ENCODE data around the gene CLOCK. TPM values are rescaled to one million over a fixed set of nuclear protein-coding genes. Genes with fewer than 3 reads are reported as not detected.

The CLOCK gene
- total and polyA plus RNA-seq, 7 donors = 5.9 to 54.1 (median 23.5) TPM

DNA sequence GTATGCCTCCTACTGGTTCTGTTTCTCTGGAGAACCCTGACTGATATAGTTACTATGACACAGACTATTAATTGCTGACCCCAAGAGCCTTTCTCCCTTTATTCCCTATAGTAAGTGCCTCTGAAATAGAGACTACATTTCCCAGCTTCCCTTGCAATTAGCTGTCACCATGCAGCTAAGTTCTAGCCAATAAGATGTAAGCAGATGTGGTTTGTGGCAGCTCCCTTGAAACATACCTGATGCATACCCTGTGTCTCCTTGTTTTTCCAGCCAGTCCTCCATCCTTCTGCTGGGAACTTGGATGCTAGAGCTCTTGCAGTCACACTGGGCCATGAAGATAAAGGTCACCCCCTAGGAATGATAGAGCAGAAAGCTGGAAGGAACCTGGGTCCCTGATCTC is 160.6 kb downstream of the CLOCK start:
- no peak overlapping the region for H3K4me3 ChIP-seq
- H3K36me3 ChIP-seq (ENCODE audit: insufficient read depth in 1 of 2, low read depth in 1 of 2) = no peaks in the 10 kb centered on the region
- no peak overlapping the region for H3K27ac ChIP-seq
- H3K9me3 ChIP-seq = no peaks in the 10 kb centered on the region
- DNase-seq (no peak), ATAC-seq (no peak)
- intact Hi-C loops (cut with DNase I) = no loop called here
- H3K27me3 ChIP-seq (ENCODE audit: insufficient read depth in 3 of 3, low read length in 2 of 3) = no peaks in the 10 kb centered on the region
- TF ChIP-seq, protein P1, sequence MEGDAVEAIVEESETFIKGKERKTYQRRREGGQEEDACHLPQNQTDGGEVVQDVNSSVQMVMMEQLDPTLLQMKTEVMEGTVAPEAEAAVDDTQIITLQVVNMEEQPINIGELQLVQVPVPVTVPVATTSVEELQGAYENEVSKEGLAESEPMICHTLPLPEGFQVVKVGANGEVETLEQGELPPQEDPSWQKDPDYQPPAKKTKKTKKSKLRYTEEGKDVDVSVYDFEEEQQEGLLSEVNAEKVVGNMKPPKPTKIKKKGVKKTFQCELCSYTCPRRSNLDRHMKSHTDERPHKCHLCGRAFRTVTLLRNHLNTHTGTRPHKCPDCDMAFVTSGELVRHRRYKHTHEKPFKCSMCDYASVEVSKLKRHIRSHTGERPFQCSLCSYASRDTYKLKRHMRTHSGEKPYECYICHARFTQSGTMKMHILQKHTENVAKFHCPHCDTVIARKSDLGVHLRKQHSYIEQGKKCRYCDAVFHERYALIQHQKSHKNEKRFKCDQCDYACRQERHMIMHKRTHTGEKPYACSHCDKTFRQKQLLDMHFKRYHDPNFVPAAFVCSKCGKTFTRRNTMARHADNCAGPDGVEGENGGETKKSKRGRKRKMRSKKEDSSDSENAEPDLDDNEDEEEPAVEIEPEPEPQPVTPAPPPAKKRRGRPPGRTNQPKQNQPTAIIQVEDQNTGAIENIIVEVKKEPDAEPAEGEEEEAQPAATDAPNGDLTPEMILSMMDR (IDR thresholded peaks at IDR 0.05) = no peak
- H3K4me1 ChIP-seq = no peaks in the 10 kb centered on the region

DNA sequence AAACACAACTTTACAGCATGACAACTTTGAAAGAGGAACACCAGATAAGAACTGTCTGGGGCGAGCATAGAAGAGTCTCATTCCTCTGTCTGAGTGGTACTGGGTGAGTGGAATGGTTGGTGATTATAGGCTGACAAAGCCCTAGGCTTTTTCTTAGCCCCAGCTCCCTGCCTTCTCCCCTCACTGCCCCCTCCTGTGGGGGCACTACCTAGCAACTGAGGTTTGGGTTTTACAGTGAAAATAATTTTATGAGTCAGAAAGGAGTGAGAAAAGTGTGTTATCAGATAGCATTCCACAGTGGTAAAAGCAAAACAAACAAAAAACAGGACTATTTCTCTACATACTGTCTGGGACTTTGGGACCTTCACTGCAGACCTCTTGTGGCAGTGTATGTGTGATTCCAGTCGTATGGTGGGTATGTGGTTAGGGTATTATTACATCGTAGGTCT is 161.5 kb downstream of the CLOCK start:
- no peak for DNase-seq
- H3K4me1 ChIP-seq = no peaks in the 10 kb centered on the region
- no peak overlapping the region for H3K27ac ChIP-seq
- H3K36me3 ChIP-seq (ENCODE audit: insufficient read depth in 1 of 2, low read depth in 1 of 2) = no peaks in the 10 kb centered on the region
- H3K9me3 ChIP-seq = no peaks in the 10 kb centered on the region
- TF ChIP-seq, protein P1 (IDR thresholded peaks at IDR 0.05) = no peak
- H3K27me3 ChIP-seq (ENCODE audit: insufficient read depth in 3 of 3, low read length in 2 of 3) = no peaks in the 10 kb centered on the region
- H3K4me3 ChIP-seq = no peak overlapping the region
- 77 to 85% (median 83%) methylated on average over 3 of the region's 3 CpGs for WGBS, 3 donors
- intact Hi-C loops (cut with DNase I) = no loop called here
- no peak for ATAC-seq

DNA sequence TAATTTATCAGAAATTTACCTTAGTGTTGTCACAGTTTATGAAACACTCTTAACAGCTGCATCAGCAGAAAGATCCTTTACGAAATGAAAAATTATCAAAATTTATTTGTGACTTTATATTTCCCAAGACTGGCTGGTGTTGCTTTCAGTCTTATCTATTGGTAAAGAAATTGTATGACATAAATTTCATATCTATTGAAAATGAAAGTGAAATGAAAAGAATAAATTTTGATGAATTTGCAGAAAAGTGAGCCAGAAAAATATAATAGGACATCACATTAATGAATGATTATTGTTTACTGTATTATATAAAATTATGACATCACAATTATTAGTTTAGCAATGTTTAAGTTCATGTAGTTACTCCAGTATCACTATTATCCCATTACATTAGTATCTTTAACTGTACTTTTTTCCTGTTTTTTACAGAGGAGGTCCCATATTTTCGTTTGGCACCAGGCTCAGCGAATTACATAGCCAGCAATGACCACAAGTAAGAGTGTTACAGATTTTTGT is 164.2 kb downstream of the CLOCK start:
- TF ChIP-seq, protein P1 (IDR thresholded peaks at IDR 0.05) = no peak
- Histone ChIP-seq H3K27ac (no peak overlapping the region), H3K4me1 (no peaks in the 10 kb centered on the region), H3K36me3 (ENCODE audit: insufficient read depth in 1 of 2, low read depth in 1 of 2) (no peaks in the 10 kb centered on the region), H3K9me3 (no peaks in the 10 kb centered on the region), H3K27me3 (ENCODE audit: insufficient read depth in 3 of 3, low read length in 2 of 3) (no peaks in the 10 kb centered on the region), H3K4me3 (no peak overlapping the region)
- DNase-seq (no peak), ATAC-seq (no peak)
- WGBS, 3 donors = 88 to 90% (median 90%) methylated on average over 3 of the region's 3 CpGs
- intact Hi-C loops (cut with DNase I) = no loop called here

DNA sequence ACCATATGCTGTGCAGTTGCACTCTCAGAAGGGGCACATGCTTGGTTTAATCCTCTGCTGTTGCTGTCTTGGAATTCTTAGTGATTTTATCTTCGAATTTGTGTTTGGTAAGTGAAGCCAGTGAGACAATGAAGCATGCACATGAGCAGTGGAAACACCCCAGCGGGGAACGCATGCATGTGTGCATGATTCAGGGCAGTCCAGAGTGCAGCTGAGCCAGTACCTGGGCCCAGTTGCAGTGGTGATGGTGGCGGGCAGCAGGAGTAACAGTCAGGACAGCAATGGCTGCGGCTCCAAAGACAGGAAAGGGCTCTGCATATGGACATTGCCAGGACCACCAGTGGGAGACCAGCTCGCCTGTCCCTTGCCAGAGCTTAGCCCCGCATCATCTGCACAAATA is 165.2 kb downstream of the CLOCK start:
- no peak for DNase-seq
- WGBS, 3 donors = 86 to 92% (median 91%) methylated on average over 7 of the region's 7 CpGs
- H3K27me3 ChIP-seq (ENCODE audit: insufficient read depth in 3 of 3, low read length in 2 of 3) = no peaks in the 10 kb centered on the region
- H3K4me3 ChIP-seq = no peak overlapping the region
- no peak overlapping the region for H3K27ac ChIP-seq
- TF ChIP-seq, protein P1 (IDR thresholded peaks at IDR 0.05) = no peak
- no peaks in the 10 kb centered on the region for H3K9me3 ChIP-seq
- no peaks in the 10 kb centered on the region for H3K36me3 ChIP-seq (ENCODE audit: insufficient read depth in 1 of 2, low read depth in 1 of 2)
- ATAC-seq = no peak
- H3K4me1 ChIP-seq = no peaks in the 10 kb centered on the region
- intact Hi-C loops (cut with DNase I) = no loop called here

DNA sequence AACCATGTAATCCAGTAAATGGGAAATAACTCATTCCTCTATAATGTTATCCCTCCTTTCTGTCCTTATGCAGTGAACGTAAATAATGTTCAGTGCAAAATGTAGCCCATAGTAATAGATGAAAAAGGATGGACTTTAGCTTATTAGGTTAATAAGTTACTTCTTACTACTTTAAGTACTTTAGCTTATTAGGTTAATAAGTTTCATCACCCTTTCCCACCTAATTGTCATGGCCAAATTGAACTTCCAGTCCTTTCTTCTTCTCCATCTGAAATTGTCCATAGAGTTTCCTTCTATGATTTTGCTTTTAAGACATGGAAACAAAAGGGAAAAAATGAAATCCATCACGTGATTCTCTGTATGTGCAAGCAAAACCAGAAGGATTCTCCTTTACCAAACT is 166.1 kb downstream of the CLOCK start:
- Histone ChIP-seq H3K27ac (no peak overlapping the region), H3K27me3 (ENCODE audit: insufficient read depth in 3 of 3, low read length in 2 of 3) (no peaks in the 10 kb centered on the region), H3K9me3 (no peaks in the 10 kb centered on the region), H3K4me3 (no peak overlapping the region), H3K36me3 (ENCODE audit: insufficient read depth in 1 of 2, low read depth in 1 of 2) (no peaks in the 10 kb centered on the region), H3K4me1 (no peaks in the 10 kb centered on the region)
- DNase-seq = no peak
- no peak for ATAC-seq
- intact Hi-C loops (cut with DNase I) = no loop called here
- 82 to 86% (median 86%) methylated on average over 2 of the region's 2 CpGs for WGBS, 3 donors
- TF ChIP-seq, protein P1 (IDR thresholded peaks at IDR 0.05) = no peak
